ENCODE measurements around the gene DPF3.

The DPF3 gene

DNA sequence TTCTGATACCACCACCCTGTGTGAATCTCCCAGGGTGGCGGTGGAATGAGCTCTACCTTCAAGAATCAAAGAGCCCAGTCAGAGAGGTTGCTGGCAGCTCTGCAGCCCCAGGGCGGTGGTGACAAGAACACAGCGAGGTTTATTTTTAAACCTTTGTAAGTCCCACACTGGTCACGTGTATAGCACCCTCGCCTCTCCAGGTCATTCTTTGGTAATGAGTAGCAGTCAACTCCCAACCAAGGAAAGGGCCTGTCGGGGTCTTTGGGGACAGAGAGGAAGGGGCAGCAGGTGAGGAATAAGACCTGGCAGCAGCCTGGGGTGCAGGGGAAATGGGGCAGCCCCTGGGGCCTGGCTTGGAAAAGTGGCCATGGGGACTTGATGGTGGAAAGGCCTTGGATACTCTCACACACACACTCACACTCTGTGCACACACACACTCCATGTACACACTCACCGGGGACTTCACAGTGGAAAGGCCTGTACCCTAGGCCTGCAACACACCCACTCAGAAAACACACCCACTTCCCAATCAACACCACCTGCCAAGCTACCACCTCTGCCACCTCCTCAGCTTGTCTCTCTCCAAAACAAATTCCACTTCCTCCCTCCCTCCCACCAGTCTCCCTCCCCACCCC lies 178.6 kb downstream of the DPF3 start:
- DNase-seq (ENCODE audit: low spot score), result no peak

DNA sequence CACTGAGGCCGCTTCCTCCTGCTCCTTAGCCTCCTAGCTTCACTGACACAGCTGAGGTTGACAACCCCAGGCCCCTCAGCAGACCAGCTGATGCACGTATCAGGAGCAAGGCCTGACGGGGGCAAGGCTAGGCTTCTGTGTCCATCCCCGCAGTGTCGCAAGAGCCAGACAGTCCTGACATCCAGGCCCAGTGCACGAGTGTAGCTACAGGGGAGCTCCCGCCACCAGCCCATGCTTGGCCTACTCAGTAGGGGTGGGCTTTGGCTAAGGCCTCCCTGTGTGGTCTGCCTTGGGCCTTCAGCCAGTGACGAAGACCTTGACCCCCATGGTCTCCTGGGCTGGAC lies 179.1 kb downstream of the DPF3 start:
- no peak for DNase-seq (ENCODE audit: low spot score)

DNA sequence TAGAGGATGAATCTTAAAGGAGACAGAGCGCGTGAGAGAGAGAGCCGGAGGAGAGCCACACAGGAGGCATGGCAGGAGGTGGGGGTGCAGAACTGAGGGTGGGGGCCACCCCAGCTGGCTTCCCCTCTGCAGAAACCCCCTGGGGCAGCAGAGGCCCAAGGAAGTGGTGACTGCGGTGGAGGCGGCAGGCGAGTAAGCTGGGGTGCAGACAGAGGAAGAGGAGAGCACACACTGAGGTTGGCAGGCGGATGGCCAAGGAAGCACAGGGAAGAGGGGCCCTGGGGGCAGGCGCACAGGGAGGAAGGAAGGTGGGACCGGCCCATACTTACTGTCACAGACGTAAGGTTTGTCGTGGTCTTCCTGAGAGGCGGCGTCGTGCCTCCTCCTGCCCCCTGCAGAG lies 179.8 kb downstream of the DPF3 start:
- DNase-seq (ENCODE audit: low spot score), result no peak

DNA sequence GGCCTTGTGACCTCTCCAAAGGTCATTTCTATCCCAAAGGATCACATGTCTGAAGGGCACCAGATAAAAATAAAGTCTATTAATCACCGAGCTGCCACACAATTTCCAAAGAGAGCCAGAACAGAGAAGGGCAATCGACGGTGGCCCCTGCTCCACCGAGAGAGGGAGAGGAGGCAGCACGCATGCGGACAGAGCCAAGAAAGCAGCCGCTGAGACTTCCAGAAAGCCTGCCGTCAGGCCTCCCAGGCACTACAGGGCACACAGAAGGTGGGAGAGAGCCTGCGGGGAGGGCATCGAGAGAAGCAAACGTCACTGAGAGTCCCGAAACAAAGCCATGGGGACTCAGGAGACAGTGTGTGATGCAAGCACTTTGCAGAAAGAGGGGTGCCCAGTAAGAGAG lies 182.0 kb downstream of the DPF3 start:
- DNase-seq (ENCODE audit: low spot score), result no peak

DNA sequence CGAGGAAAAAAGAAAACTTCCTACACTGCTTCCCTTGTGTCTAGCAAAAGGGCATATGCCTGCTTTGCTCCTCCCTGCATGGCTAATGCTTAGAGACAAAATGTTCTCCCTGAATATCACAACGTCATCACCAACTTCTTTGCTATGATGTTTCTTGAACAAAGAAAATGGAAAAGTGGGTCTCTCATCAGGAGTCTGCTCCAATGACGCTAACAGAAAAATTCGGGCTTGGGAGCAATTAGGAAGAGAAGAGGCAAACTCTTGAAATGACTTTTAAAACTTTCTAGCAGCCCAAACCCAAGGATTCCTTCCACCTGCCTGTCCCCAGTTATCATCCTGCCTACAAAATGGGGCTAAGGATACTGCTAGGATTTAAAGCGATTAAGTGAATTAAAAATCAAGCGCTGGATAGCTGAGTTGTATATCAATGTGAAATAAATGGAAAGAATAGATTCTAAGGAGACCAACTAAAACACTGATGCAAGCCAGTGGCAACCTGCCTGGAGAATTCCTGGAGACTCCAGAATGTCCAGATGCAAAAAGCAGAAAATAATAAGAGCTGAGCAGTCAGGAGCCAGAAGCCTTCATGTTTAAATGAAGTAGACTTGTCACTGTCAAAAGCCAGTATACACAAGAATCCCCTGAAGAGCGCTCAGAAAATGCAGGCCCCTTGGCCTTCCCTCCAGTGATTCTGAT lies 183.8 kb downstream of the DPF3 start:
- DNase-seq (ENCODE audit: low spot score), result no peak

DNA sequence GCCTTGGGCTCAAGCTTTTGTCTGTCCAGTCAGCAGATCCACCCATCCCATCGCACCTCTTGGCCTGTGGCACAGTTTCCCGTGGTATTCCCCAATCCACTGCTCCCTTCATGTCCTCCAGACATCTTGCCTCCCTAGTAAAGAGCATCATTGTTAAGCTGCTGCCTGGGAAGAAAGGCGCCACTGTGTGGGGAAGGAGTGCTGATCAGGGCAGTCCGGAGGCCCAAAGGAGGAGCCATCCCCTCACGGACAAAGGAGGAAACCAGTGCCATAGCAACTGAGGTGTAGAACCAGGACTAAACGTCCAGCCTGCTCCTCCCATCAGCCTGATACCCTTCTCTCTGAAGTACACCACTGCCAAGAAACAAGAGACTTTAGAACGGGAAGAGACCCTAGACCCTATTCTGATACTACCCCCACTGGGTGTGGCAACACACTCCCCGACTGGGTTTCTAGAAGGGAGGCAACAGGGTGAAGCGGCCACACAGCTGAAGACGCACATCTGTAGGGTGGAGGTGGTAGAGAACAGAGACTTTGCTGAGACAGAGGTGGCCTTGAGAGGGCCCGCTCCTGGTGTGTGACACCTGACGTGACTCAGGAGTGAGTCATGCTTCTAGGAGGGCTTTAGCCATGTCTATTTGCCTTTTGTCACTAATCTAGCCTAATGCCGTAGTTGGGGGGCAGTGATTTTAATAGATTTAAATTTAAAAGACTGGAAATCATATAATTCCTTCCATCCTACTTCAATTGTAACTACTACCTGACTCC lies 185.0 kb downstream of the DPF3 start:
- no peak for DNase-seq (ENCODE audit: low spot score)

DNA sequence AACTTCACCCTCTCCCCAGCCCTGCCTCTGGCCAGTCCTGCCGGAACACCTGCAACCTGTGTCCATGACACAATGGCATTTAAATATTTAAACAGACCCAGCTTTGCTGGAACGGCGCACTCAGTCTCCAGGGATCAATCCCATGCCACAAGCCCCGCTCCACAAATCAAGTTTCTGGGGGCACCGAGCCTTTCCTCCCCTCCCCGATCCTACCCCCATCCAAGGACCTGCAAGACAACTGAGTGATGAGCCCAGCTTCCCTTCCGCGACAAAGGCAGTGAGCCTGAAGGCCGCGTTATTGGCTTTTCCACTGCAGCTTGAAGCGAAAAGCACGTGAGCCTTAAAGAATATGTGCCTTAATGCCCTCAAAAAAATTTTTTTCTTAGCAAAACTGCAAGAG lies 185.7 kb downstream of the DPF3 start:
- DNase-seq (ENCODE audit: low spot score), result no peak

DNA sequence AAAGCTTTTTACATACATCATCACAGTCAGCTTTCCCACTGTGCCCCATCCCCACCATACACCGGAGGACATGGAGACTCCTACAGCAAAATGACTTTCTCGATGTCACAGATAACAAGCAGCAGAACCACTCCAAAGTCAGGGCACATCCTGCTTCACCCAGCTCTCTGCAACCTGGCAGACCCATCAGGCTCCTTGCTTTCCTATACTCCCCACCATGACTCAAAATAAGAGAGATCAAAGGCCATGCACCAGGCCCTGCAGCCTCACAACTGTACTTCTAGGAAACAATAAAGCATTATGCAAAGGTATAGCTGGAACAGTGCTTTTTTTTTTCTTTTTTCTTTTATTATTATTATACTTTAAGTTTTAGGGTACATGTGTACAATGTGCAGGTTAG lies 187.4 kb downstream of the DPF3 start:
- DNase-seq (ENCODE audit: low spot score), result no peak

DNA sequence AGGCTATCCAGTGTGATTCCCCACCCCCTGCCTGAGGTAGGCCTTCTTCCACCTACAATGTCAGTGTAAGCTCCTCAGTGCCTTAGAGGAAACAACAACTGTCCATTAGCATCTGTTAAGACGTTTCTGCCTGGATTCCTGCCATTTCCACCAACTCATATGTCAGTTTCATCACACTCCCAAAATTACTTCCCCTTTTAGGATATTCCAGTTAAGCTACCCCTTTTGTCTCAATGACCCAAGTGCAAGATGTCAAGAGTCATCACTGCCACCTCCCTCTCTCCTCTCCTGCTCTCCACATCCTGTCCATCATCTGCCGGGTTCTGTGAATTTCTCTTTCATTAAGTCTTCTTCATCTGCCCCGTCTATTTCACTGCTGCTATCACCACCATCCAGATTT lies 189.4 kb downstream of the DPF3 start:
- DNase-seq (ENCODE audit: low spot score), result no peak

DNA sequence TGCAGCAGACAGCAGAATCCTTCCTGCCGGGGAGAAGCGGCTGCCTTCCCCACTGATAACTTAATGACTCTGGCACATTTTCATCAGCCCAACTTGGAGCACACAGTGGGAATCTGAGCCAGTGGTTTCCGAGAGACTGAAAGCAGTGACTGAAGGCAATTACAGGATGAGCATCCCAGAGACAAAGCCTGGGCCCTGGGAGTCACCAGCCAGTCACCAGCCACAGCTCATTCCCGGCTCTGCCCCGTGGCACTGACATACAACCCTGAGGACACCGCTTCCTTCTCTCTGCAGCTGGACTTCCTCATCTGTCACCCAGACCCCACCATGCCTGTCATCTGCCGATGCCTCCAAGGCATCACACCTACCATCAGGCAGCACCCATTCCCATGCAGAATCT lies 192.3 kb downstream of the DPF3 start:
- DNase-seq (ENCODE audit: low spot score), result no peak

DNA sequence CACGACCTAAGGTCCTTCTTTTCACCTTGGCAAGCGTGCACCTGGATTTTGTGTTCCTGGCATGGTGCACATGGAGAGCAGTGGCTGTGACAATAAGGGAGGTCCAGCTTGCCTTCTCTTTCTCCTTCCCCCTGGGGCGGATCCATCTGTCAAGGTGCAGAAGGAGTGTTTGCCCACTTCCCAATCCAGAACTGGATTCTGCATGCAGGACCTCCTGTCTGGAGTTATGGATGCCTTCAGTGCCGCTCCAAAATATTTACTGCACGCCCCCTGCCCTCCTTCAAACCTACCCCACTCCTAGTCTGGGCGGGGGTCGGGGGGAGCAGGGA lies 192.7 kb downstream of the DPF3 start:
- DNase-seq (ENCODE audit: low spot score), result no peak

DNA sequence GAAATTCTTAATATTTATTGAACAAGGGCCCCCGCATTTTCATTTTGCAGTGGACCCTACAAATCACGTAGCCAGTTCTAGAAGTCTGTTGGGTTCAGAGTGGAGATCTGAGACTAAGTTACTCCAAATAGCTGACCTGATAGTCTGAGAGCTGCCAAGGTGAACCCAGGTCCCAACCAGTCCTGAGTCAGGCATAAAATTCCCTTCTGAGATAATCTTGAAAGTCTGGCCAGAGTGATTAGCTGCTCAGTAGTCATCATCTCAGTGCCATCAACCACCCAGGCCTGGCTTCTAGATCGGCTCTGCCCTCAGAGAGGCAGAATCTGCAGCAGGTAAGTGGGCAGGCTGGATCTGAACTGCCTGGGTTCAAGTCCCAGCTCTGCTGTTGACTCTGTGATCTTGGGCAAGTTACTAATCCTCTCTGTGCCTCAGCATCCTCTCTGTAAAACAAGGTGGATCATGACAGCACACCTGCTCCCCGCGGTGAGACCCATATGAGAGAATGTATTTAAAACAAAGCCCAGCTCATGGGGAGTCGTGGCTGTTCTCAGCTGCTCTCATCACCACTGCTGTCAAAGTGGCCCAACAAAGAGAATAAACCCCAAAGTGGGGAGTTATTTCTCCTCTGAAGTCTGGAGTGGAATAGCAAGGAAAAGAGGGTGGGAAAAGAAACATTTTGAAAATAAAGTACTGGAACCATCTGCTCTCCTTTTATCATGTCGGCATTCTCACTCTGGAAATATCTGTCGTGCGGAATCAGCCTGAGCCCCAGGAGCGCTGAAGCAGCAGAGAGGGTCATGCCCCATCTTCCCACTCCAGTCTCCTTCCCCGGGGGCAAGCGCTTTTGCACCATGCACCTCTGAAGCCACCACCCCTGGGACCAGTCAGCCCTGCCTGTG lies 193.3 kb downstream of the DPF3 start:
- DNase-seq (ENCODE audit: low spot score), result no peak

DNA sequence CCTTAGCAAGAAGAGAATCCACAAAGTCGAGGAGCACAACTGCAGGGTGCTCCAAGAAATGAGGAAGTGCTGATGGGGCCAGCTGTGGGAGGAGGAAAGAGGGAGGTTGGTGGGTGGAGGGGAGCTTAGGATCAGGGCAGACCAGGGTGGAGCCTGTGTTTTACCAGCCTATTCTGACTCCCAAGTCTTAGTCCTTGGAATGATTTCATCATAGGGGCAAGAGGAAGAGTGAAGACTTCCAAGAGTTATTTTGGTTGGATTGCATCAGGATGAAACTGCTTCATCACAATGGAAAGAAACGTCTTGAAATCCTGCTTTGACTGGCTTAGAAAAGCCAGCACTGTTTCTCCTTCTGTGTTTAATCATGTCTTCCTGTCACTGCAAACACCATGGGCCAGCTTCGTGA lies 194.0 kb downstream of the DPF3 start:
- no peak for DNase-seq (ENCODE audit: low spot score)

DNA sequence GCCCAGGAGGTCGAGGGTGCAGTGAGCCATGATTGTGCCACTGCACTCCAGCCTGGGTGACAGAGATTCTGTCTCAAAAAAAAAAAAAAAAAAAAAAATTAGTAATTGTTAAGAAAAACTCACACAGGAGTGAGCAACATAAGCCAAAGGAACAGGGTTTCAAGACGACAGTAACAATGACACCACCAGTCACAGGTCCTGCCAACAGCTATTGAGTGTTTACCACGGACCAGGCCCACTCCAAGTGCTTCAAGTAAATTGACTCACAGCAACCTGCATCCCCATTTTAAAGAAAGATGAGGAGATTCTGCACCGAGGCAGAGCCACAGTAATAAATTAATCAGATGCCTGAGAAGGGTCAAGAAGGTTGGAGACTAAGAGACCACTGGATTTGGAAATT lies 194.5 kb downstream of the DPF3 start:
- no peak for DNase-seq (ENCODE audit: low spot score)

DNA sequence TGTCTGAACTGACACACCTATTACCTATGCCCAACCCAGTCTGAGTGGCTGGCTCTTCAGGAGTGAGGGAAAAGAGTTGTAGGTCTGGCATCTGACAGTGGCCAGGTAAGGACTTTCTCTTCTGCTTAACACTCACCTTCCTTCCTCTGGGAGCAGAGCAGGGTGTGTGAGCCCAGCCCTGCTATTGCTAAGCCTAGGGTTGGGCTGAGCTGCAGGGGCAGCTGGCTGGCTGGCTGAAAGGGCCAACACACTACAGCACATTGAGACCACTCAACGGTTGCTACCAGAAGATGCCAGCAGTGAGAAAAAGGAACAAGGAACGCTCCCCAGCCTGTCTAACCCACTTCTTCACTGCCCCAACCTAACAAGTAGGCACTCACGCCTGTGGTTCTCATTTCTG lies 201.2 kb downstream of the DPF3 start:
- DNase-seq (ENCODE audit: low spot score), result no peak

DNA sequence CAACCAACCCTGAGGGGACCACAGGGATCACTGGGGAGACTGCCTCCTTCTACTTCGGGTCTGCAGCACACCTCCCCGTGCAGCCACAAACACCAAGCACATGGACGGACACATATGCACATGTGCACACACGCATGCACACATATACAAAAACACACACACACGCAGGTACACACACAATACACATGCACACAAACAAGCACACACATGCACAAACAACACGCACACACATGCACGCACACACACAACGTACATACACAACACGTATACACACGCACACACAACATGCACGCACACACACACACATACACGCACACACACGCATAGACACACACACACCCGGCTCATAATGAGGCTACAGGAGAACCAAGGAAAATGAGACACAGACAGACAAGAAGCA lies 203.6 kb downstream of the DPF3 start:
- no peak for DNase-seq (ENCODE audit: low spot score)

DNA sequence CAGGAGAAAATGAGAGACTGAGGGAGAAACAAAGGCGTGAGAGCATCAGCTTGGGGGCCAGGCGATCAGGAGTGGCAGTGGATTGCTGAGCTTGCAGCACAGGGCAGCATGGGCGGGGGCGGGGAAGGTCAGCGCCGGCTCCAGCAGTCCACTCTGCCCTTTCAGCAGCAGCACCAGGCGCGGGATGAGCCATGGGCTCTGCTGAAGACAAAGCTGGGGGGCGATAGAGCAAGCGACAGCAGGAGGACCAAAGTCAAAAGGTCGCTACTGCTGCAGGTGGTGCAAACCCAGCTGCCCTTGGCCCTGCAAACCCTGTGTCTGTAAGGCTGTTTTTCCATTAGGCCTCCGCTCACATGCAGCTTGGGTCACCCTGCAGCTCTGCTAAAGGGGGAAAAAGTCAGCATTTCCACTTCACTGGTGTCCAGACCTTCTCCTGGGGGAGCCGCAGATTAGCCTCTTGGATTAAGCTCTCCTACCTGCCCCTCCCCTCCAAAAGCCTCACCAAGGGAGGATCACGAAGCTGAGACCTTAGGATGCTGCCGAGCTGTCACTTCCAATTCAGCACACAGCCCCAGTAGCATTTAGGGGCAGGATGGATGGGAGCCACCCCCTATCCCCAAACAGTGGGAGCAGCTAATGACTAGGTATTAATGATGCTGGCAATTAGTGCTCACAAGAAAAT lies 204.8 kb downstream of the DPF3 start:
- DNase-seq (ENCODE audit: low spot score), result no peak

DNA sequence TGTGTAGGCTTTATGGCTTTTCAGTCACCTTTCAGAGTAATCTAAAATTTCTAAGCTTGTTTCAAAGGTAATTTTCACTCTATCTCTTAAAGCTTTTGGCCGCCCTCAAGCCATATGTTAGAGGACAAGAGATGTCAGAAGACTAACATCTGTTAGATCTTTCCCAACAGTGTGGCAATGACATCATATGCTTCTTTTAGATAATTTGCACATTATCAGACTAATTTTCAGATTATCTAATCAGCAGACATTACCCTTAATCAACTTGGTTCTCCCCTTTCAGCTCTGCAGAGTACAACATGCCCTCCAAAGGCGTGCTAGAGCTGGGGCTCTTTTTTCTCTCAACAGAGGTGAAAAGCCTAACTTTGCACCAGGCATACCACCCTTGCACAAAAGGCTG lies 207.1 kb downstream of the DPF3 start:
- DNase-seq (ENCODE audit: low spot score), result no peak

DNA sequence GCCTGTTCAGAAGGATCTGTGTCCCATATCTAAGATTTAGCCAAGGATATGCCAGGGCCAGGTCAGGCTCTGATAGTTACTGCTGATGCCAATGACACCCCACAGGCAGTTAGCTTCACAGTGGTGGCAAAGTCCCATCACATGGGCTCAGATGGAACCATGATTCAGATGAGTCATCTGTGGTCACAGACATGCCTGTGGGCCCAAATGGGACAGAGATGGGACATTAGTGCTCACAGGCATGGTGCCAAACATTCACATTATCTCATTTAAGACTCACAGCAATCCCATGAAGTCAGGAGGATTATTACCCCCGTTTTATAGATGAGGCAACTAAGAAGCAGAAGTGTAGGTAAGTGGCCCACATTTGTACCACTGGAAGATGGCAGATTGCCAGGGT lies 207.8 kb downstream of the DPF3 start:
- no peak for DNase-seq (ENCODE audit: low spot score)

DNA sequence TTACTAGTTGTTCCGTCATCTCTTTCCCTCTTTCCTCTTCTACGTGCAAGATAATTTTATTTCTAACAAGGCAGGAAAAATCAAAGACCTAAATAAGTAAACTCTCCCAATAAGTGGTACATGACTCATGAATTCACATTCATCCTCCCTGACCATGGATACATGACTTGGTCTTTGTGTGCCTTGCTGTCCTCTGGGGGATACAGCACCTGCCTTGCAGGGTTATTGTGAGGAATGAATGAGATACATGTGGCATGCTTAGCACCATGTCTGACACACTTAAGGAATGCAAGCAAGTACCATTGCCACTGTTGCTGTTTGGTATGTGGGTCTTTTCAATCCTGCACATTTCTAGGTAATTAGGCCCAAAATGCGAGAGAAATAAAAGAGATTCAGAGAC lies 208.4 kb downstream of the DPF3 start:
- DNase-seq (ENCODE audit: low spot score), result no peak

DNA sequence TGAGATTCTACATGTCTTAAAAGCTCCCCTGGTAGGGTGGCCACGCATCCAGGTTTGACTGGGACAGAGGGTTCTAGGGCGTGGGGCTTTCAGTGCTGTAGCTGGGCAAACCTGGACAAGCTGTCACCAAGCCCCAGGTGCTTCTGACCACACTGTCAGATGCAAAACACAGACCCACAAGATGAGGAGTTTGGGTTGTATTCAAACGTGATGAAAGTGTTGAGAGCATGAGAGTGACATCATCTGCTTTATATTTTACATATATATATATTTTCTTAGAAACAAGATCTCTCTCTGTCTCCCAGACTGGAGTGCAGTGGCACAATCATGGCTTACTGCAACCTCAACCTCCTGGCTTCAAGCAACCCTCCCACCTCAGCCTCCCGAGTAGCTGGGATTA lies 210.1 kb downstream of the DPF3 start:
- no peak for DNase-seq (ENCODE audit: low spot score)

DNA sequence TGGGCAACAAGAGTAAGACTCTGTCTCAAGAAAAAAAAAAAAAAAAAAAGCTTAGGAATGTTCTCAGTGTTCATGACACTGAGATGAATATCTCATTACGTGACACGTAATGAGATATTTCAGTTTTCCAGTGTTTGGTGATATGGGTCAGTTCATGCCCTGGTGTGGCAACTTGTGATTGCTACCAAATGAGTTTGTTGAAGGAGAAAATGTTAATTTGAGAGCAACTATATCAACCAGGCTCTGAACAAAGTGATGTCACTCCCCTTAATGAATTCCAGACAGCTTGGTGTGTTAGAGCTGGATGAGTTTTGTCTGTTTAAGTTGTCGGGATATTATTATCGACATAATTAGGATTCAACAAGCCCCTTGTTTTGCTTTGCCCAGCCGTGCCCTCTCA lies 211.7 kb downstream of the DPF3 start:
- DNase-seq (ENCODE audit: low spot score), result no peak
